GM08714 (cell line): Measurements from ENCODE around the gene RAPGEF3.

Experiments
- H3K4me3 ChIP-seq: fragments of 200-500 bp; sonication (Bioruptor generic); 2 replicates; pipeline ENCODE4 v1.5.1; 2014; ENCODE audit warnings: mild to moderate bottlenecking, low read length, inconsistent platforms
- ZNF274 ChIP-seq: IDR thresholded peaks from 2 replicates; pipeline ENCODE4 v1.6.1; 2012; ENCODE audit warnings: mild to moderate bottlenecking, low read depth, low read length

RAPGEF3 gene

DNA sequence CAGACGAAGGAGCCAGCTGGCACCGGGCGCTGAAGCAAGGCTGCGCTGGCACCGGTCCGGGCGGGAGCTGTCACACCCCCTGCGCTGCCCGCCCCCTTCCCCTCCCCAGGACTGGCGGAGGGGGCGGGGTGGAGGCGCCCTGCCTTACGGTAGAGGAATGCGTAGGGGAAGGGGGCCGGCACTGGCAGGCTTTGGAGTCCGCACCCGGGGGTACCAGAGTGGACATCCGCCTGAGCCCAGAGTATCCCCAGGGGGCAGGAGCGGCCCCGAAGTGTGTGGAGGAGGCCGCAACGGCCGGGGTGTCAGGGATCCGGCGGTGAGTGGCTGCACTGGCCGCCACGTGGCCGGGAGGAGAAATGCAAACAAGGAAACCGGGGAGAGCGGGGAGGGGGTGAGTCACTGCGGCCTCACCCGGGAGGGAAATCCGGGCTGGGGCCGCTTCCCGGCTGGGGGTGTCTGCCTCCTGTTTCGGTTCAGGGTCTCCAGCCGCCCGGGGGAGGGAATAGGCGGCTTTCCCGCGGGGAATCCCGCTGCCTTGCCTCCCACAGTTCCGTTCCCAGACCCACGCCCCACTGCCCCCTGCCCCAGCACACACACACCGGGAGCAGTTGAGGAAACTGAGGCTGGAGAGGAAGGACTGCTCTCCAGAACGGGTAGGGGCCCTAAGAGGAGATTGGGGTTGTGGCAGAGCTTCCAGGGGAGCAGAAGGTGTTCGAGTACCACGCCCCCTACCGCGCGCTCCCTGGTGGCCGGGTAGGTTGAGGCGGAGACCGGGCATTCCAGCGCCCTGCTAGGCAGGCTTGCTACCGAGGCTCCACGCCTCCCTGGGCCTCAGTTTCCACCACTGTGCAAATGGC, at the start of gene RAPGEF3:
RAPGEF3 (minus strand) TSS at position 47 of the 857 bp plus-strand sequence. CDS start 324 bp downstream, outside the sequence.
- no peak for TF ChIP-seq ZNF274
- peak within 1 kb of the TSS; percentile 47; the same call in 1 of the 2 replicates for H3K4me3 ChIP-seq

- no peak for TF ChIP-seq ZNF274
- H3K4me3 ChIP-seq = peak overlapping the region; percentile 13; the same call in 1 of the 2 replicates
These were observed 49.4 kb upstream of the RAPGEF3 start for GRCh38 chr12:47808050-47808449.

GRCh38 chr12:47807338-47807737, 48.7 kb upstream of the RAPGEF3 start:
- no peak overlapping the region for H3K4me3 ChIP-seq
- TF ChIP-seq ZNF274 = no peak

- no peak for TF ChIP-seq ZNF274
- no peak overlapping the region for H3K4me3 ChIP-seq
These were observed 46.7 kb upstream of the RAPGEF3 start for GRCh38 chr12:47805417-47805816.

DNA sequence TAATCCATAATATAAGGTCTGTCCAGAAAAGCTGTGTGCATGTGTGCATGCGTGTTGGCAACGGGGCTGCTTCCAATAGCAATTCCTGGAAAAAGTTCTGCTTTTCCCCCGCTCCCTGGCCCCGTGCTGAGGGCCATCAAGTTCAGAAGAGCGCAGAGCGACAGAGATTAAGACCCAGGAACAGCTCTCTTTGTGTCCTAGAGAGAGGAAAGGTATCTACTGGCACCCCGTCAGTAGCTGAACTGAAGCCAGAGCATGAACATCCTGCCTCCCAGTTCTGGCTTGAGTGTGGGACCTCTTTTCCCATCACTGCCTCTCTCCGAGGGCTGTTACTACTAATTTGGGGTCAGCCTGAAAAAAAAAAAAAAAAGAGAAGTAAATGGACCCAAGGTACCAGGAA, 45.5 kb upstream of the RAPGEF3 start:
- TF ChIP-seq ZNF274 = no peak
- no peak overlapping the region for H3K4me3 ChIP-seq

- no peak overlapping the region for H3K4me3 ChIP-seq
- no peak for TF ChIP-seq ZNF274
These were observed 44.7 kb upstream of the RAPGEF3 start for GRCh38 chr12:47803191-47803875.

DNA sequence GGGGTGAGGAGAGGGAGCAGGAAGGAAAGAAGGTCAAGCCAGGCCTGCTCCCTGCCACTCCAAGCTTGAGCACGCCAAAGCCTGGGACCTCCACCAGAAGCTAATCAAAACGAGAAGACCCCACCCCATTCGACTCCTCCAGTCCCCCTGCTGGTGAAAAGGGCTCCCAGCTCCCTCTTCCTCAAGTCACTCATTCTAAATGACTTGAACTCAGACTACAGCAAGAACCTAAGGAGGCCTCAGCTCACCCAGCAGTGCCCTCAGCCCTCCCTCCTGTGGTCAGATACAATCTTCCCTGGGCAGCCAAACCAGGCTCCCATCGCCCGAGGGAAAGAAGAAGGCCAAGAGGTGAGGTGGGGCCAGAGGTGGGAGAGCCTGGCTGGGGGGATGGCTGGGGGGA, 43.6 kb upstream of the RAPGEF3 start:
- H3K4me3 ChIP-seq = no peak overlapping the region
- TF ChIP-seq ZNF274 = no peak

- TF ChIP-seq ZNF274 = no peak
- H3K4me3 ChIP-seq = no peak overlapping the region
These were observed 43.2 kb upstream of the RAPGEF3 start for GRCh38 chr12:47801904-47802246.

GRCh38 chr12:47801170-47801903, 42.7 kb upstream of the RAPGEF3 start:
- TF ChIP-seq ZNF274 = no peak
- no peak overlapping the region for H3K4me3 ChIP-seq

GRCh38 chr12:47800582-47800981, 41.9 kb upstream of the RAPGEF3 start:
- H3K4me3 ChIP-seq = no peak overlapping the region
- TF ChIP-seq ZNF274 = no peak

DNA sequence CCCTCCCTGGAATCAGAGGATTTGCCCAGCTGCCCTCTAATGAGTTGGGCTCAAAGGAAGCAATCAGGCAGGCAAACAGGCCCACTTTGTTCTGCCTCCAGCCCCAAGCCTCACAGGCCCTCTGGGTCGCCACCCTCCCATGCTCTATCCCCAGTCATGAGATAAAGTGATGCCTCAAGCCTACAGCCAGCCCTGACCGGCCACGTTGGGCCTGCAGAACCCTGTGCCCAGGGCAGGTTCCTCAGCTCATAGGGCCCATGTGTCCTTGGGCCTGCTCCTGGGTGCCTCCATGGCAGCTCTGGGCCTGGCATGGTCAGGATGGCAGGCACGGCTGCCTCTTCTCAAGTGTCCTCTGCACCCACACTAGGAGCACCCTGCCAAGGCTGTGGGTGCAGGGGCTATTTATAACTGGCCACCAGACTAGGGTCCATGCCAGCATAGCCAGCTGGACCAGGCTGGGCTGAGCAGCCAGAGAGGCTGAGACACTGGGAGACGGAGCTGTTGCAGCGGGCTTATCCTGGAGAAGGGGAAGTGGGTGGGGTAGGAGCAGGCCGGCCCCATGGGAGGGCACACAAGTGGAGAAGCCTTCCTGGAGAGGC, 40.8 kb upstream of the RAPGEF3 start:
- H3K4me3 ChIP-seq = no peak overlapping the region
- no peak for TF ChIP-seq ZNF274

- H3K4me3 ChIP-seq = no peak overlapping the region
- TF ChIP-seq ZNF274 = no peak
These were observed 39.8 kb upstream of the RAPGEF3 start for GRCh38 chr12:47798382-47798948.

DNA sequence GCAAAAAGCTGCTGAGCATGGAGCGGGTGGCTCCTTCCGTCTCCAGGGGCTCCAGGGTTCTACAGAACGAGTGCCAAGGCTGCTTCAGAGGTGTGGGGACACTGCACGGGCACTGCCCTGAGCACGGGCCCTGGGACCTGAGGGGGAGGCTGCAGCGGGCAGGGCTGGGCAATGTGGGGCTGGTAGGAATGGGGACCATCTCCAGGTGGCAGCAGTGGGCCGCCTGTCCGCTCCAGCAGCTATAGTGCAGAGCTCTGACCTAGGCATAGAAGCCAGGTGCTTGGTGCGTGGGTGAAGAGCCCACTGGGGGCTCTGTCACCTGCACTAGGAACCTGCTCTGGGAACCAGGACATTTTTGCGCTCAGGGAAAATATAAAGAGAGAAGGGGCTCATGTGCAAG, 38.8 kb upstream of the RAPGEF3 start:
- H3K4me3 ChIP-seq = no peak overlapping the region
- no peak for TF ChIP-seq ZNF274
